Ishikawa (cell line): ENCODE measurements around the gene TAX1BP1.

Experiments used
- CEBPB ChIP-seq: IDR thresholded peaks from 2 replicates; pipeline ENCODE4 v1.6.1; 2012
- CREB1 ChIP-seq: IDR thresholded peaks from 2 replicates; pipeline ENCODE4 v1.6.1; 2012; ENCODE audit warnings: low read depth
- EP300 ChIP-seq: IDR thresholded peaks from 2 replicates; pipeline ENCODE4 v1.6.1; 2012; ENCODE audit warnings: borderline replicate concordance
- FOXM1 ChIP-seq: IDR thresholded peaks from 2 replicates; pipeline ENCODE4 v1.6.1; 2012; ENCODE audit warnings: low read depth, borderline replicate concordance
- MAX ChIP-seq: IDR thresholded peaks from 2 replicates; pipeline ENCODE4 v1.6.1; 2012
- NFIC ChIP-seq: IDR thresholded peaks from 2 replicates; pipeline ENCODE4 v1.6.1; 2012
- RAD21 ChIP-seq: IDR thresholded peaks from 2 replicates; pipeline ENCODE4 v1.6.1; 2012; ENCODE audit warnings: low read depth
- REST ChIP-seq: IDR thresholded peaks from 2 replicates; pipeline ENCODE4 v1.6.1; 2012; ENCODE audit warnings: low read depth, mild to moderate bottlenecking
- TAF1 ChIP-seq: IDR thresholded peaks from 2 replicates; pipeline ENCODE4 v1.6.1; 2012; ENCODE audit warnings: low read depth, mild to moderate bottlenecking
- TCF12 ChIP-seq: IDR thresholded peaks from 2 replicates; pipeline ENCODE4 v1.6.1; 2012; ENCODE audit warnings: low read depth
- TEAD4 ChIP-seq: IDR thresholded peaks from 2 replicates; pipeline ENCODE4 v1.6.1; 2012
- YY1 ChIP-seq: IDR thresholded peaks from 2 replicates; pipeline ENCODE4 v1.6.1; 2012; ENCODE audit warnings: low read depth
- ZBTB7A ChIP-seq: IDR thresholded peaks from 2 replicates; pipeline ENCODE4 v1.6.1; 2012; ENCODE audit warnings: low read depth

DNA sequence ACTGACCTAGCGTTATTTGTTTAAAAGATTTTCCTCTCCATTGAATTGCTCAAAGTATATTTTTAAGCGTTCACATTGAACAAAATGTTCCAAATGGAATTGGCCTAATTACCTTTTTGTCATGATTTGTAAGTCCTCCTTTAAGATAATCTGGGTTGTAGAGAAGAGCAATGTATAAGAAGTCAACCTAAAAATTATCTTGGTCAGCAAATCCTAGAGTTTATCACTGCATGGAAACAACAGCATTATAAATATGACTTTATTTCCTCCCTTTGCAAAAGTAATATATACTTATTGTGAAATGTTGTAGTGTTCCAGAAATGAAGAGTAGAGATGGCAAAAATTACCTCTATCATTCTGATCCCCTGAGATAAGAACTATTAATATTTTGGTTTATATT, 59.2 kb downstream of the TAX1BP1 start:
- TF ChIP-seq CREB1 (no peak), EP300 (no peak), RAD21 (no peak), TAF1 (no peak), MAX (no peak), ZBTB7A (no peak), NFIC (no peak), YY1 (no peak), CEBPB (no peak), TCF12 (no peak), FOXM1 (no peak), TEAD4 (no peak), REST (no peak)
